GM12864 (cell line): ENCODE data around the gene CLEC2D.

Experiments
- DNase-seq: peaks from one replicate; pipeline ENCODE4 v3.0.0-alpha.2; 2011; ENCODE audit warnings: low read depth
- H3K4me3 ChIP-seq: 2 replicates; pipeline ENCODE4 v1.5.1; 2011; ENCODE audit warnings: mild to moderate bottlenecking, low read depth, low read length, control low read depth
- TF ChIP-seq, protein P1 (sequence below): IDR thresholded peaks from 2 replicates; pipeline ENCODE4 v1.5.1; 2011; ENCODE audit warnings: low read depth, mild to moderate bottlenecking, moderate library complexity, low read length, control low read depth, inconsistent platforms; ENCODE audit errors: missing control alignments

Gene CLEC2D

DNA sequence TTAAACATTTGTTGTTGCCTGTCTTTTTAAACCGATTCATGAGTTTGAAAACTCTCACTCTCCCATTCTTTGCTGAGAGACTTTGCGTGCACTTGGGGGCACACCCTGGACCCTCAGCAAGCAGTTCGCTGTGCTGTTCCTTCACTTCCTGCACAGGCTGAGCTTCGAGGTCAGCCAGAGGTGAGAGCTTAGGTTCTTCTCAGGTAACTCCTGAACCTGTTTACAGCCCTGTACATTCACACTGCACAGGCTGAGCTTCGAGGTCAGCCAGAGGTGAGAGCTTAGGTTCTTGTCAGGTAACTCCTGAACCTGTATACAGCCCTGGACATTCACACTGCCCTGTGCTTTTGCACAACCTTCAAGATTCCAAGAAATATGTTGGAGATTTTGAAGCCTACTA lies 73.1 kb downstream of the CLEC2D start:
- TF ChIP-seq, protein P1, sequence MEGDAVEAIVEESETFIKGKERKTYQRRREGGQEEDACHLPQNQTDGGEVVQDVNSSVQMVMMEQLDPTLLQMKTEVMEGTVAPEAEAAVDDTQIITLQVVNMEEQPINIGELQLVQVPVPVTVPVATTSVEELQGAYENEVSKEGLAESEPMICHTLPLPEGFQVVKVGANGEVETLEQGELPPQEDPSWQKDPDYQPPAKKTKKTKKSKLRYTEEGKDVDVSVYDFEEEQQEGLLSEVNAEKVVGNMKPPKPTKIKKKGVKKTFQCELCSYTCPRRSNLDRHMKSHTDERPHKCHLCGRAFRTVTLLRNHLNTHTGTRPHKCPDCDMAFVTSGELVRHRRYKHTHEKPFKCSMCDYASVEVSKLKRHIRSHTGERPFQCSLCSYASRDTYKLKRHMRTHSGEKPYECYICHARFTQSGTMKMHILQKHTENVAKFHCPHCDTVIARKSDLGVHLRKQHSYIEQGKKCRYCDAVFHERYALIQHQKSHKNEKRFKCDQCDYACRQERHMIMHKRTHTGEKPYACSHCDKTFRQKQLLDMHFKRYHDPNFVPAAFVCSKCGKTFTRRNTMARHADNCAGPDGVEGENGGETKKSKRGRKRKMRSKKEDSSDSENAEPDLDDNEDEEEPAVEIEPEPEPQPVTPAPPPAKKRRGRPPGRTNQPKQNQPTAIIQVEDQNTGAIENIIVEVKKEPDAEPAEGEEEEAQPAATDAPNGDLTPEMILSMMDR: no peak
- no peak for DNase-seq
- H3K4me3 ChIP-seq: peak overlapping the region; percentile 17; the same call in 1 of the 2 replicates

DNA sequence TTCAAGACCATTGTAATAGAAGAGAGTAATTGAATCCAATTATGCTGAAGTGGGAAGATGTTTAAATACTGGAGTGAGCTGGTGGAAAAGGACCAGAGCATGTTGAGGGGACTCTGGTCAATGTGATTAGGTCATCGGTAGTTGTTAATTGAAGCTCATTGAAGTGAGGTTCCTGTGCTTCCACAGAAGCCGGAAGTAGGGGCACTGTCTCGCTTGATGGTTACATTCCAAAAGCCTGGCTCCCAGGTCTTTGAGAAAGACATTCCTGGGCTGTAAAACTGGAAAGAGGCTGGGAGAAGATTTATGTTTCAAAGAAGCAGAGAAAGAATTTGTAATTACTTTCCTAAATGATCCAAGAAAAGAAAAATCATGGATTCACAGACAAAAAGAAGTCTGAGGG lies 75.7 kb downstream of the CLEC2D start:
- no peak for DNase-seq
- TF ChIP-seq, protein P1: no peak
- no peak overlapping the region for H3K4me3 ChIP-seq
